22Rv1 (cell line): ENCODE measurements around the gene YWHAB.

Experiments
- ZFX ChIP-seq: fragments of 450-650 bp; IDR thresholded peaks from 2 replicates; pipeline ENCODE4 v1.6.1; 2017; ENCODE audit warnings: antibody characterized with exemption, borderline replicate concordance
- TF ChIP-seq, protein P1 (sequence below): fragments of 450-650 bp; IDR thresholded peaks from 2 replicates; pipeline ENCODE4 v1.5.1; 2017; ENCODE audit warnings: mild to moderate bottlenecking

DNA sequence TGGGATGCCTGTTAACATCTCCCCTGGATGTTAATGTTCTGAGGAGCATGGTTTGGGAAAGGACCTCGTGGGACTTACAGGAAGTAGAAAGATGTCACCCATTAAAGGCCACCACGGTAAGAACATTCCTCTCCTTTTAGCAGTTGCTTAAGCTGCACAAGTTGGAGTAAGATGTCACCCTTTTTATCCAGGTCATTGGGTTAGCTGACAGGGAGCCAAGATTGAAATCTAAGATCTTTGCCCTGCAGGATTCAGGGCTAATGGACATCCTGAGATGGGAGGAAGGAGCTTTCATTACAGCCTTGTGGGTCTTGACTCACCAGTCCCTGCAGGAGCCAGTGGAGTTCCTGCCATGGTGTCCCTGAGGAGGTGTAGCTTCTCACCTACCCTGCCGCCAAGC is 46.4 kb downstream of the YWHAB start:
- TF ChIP-seq, protein P1, sequence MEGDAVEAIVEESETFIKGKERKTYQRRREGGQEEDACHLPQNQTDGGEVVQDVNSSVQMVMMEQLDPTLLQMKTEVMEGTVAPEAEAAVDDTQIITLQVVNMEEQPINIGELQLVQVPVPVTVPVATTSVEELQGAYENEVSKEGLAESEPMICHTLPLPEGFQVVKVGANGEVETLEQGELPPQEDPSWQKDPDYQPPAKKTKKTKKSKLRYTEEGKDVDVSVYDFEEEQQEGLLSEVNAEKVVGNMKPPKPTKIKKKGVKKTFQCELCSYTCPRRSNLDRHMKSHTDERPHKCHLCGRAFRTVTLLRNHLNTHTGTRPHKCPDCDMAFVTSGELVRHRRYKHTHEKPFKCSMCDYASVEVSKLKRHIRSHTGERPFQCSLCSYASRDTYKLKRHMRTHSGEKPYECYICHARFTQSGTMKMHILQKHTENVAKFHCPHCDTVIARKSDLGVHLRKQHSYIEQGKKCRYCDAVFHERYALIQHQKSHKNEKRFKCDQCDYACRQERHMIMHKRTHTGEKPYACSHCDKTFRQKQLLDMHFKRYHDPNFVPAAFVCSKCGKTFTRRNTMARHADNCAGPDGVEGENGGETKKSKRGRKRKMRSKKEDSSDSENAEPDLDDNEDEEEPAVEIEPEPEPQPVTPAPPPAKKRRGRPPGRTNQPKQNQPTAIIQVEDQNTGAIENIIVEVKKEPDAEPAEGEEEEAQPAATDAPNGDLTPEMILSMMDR = no peak
- no peak for TF ChIP-seq ZFX
